Stimulated activated CD4-positive, alpha-beta T cell treated with anti-CD3 and anti-CD28 coated beads, Interleukin-4, amount 100 ng/mL, for 4 hours (primary cell): Measurements from ENCODE around the gene TNFSF15.
"Not testable (repeated sequence)": the region's sequence is repeated elsewhere in the genome, so short reads cannot be mapped to it uniquely, and the experiment has no call there.

Experiments used
- DNase-seq, 2 experiments: peaks; one replicate each; pipeline ENCODE4 v3.0.0-alpha.2; 2020

TNFSF15 gene

DNA sequence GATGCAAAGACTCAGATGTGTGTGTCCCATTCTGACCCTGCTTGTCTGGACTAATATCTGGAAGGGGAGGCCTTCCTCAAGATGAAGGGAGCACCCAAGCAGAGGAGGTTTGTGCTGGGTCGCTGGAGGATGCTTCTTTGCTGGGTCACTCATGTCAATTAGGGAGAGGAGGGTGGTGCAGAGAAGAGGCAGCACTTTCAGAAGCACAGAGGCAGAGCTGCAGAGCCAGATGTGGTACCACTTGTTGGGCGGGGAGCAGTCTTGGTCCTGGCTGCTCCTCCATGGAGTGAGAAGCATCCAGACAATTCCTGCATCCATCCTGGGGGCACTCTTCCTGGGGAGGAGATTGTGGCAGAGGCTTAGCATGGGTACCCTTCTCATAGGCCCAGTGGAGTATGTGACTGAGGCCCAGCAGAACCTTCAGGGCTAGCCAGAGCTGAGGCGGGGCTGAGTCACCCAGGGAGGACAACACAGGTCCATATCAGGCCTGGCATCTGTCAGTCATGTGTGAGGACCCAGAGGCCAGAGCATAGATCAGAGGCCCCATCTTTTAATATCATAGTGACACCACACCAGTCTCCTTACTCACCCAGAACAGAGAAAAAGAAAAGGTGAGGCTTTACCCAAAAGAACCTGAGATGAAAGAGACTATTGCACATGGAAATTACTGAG, 59.8 kb downstream of the TNFSF15 start:
- DNase-seq, result no peak

DNA sequence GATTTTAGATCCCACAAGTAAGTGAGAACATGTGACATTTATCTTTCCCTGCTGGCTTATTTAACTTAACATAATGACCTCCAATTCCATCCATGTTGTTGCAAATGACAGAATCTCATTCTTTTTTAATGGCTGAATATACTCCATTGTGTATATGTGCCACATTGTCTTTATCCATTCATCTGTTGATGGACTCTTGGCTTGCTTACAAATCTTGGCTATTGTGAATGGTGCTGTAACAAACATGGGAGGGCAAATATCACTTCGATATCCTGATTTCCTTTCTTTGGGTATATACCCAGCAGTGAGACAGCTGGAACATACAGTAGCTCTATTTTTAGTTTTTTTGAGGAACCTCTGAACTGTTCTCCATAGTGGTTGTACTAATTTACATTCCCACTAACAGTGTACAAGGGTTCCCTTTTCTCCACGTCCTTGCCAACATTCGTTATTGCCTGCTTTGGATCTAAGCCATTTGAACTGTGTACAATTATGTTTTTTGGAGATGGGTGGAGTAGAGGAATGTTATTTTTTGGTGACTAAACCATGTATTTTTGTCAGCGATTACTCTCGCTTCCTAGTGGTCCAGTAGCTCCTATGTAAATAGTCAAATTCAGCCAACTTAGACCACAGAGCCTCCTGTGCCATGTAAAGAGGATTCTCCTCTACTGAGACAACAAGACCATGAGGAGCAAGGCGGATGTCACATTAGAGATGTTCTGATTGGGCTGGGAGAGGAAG, 60.6 kb downstream of the TNFSF15 start:
- no peak for DNase-seq

DNA sequence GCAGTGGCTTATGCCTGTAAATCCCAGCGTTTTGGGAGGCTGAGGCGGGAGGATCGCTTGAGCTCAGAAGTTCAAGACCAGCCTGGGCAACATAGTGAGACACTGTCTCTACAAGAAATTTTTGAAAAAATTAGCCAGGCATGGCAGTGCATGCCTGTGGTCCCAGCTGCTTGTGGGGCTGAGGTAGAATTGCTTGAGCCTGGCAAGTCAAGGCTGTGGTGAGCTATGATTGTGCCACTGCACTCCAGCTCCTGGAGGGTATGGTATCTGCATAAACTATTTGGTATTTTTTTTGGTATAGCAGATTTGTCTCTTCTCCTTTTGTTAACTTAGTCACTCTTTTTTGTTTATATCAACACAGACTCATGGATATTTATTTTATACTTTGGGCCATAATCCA, 62.4 kb downstream of the TNFSF15 start:
- DNase-seq, result no peak

DNA sequence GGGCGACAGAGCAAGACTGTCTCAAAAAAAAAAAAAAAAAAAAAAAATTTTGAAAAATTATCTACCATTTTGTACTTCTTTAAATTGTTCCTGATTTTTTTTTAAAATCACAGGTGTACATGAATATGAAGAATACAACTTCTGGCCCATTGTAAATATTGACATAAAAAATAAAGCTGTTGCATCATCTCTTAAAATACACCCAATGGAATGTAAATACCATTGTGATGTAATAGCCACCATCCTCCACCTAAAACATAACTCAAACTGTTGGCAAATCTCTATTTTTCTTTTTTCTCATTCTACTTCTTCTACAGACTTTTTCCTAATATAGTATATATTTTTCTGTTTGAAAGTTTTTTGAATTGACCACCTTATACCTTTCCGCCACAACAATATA, 62.9 kb downstream of the TNFSF15 start:
- no peak for DNase-seq

DNA sequence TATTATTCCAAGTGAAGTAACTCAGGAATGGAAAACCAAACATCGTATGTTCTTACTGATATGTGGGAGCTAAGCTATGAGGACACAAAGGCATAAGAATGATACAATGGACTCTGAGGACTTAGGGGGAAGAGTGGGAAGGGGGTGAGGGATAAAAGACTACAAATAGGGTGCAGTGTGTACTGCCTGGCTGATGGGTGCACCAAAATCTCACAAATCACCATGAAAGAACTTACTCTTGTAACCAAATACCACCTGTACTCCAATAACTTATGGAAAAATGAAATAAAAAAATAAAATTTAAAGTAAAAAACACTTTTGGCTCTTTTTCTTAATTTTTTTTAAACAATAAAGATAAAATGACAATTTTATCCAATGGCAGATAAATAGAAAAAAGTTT, 64.3 kb downstream of the TNFSF15 start:
- DNase-seq, result not testable (repeated sequence)

DNA sequence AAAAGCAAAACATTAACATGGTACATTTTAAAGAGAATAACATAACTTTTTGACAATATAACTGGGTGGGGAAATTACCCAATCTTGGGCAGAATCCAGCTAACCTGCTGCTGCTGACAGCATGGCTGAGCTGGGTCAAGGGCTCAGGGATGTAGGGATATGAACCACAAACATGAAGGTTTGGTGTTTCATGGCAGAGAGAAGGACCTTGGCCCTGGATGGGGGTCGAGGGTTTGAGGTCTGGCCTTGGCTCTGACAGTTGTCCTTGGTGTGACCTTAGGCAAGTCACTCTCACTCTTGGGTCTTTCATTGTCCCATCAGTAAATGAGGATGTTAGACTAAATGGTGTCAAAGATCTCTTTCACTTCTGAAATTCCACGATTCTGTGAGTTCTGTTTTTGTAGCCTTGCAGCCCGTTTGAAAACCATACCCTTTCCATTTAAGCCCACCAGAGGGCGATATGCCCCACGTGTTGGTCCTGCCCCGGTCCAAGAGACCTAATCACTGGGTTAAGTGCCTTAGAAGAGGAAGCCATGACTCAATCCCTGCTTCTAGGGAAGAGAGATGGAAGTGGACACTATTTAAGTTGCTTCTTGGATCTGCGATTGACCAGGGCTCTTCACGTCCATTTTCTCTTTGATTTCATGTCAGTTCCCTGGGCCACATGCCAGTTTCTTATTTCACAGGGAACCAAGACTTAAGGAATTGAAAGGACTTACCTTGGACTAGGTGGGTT, 67.1 kb downstream of the TNFSF15 start:
- DNase-seq, result peak; percentile 48 to 70

DNA sequence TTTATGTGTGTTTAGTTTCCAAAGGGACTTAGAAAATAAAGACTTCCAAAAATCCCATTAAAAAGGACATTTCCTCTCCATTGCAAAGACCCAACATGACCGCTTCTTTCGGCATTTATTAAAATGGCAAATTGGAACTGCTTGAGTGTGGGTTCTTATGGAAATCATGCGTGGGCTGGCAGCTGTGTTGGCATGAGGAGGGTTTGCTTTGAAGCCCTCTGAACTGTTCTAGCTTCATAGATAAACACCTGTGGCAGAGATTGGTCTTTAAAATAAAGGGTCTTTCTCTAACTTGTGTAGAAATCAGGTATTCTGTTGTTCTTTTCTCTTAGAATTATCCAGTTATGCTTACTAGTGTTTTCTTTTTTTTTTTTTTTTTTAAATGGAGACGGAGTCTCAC, 68.0 kb downstream of the TNFSF15 start:
- peak in 1 of 2 experiments; percentile 32 for DNase-seq

DNA sequence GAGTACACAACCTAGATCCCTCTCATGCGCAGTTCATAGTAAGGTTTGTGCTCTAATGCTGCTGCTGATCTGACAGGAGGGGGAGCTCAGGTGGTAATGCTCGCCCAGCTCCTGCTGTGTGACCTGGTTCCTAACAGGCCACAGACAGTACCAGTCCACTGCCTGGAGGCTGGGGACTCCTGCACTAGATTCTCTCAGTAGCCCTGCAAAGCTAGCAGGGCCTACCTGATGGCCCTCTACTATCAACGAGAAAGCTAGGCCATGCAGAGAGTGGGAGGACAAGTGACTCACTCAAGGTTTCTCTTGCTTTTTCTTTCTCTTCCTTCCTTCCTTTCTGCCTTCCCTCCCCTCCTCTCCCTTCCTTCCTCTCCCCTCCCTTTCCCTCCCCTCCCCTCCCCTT, 68.7 kb downstream of the TNFSF15 start:
- DNase-seq, result peak in 1 of 2 experiments; percentile 56

DNA sequence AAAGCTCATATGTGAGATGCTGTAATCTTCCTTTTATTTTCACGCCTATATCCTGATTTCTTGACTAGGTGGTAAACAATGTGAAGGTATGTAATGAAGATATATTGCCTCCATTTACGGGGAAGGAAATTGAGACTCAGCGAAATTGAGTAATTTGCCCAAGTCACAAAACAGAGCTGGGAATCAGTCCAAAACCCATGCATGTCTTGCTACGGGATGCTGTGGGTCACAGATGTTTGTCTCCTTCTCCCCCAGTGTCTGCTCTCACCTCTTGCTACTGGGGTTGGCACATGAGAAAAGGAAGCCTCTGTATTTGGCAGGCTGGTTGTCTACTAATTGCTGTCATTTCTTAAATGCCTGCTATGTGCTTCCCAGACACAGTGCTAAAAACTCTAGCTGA, 70.1 kb downstream of the TNFSF15 start:
- DNase-seq, result no peak

DNA sequence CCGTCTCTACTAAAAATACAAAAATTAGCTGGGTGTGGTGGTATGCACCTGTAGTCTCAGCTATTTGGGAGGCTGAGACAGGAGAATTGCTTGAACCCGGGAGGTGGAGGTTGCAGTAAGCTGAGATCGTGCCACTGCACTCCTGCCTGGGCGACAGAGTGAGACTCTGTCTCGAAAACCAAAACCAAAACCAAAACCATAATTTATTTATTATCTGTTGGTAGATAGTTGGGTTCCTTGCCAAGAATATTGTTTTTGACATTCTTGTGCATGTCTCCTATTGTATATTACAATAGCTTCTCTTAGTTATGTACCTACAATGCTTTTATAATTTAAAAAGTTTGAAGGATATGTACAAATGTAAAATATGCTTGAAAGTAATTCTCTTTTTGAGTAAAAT, 70.7 kb downstream of the TNFSF15 start:
- not testable (repeated sequence) for DNase-seq
